Breast epithelium (tissue), 4 donors: ENCODE results near the gene RELL1. TPM values are rescaled to one million over a fixed set of nuclear protein-coding genes. Genes with fewer than 3 reads are reported as not detected.
A peak's percentile ranks its signal among the peaks of the same experiment; 100 is the strongest.

Source experiments
- DNase-seq, 2 donors: peaks; one replicate each; pipeline ENCODE4 v3.0.0-alpha.2; 2019; ENCODE audit warnings: low spot score in 2 of 2
- H3K27ac ChIP-seq, 2 donors: fragments of 200-600 bp; sonication (generic) in 1 of 2; one replicate each; pipeline ENCODE4 v1.5.1; 2016 to 2019; ENCODE audit warnings: mild to moderate bottlenecking in 1 of 2
- H3K27me3 ChIP-seq, 2 donors: fragments of 200-600 bp; sonication (generic) in 1 of 2; one replicate each; pipeline versions ENCODE4 v1.5.1 to v1.6.0; 2017 to 2019; ENCODE audit warnings: control low read depth in 1 of 2, mild to moderate bottlenecking in 1 of 2
- H3K36me3 ChIP-seq: fragments of 200-600 bp; one replicate; pipeline ENCODE4 v1.5.1; 2019
- H3K4me1 ChIP-seq, 2 donors: fragments of 200-600 bp; sonication (generic); one replicate each; pipeline ENCODE4 v1.5.1; 2016 to 2019; ENCODE audit warnings: control low read depth in 1 of 2
- H3K4me3 ChIP-seq, 3 donors: fragments of 200-600 bp; sonication (generic); 1 replicate in 2 of 3; 2 replicates in 1 of 3; pipeline ENCODE4 v1.5.1; 2016 to 2019; ENCODE audit warnings: mild to moderate bottlenecking in 3 of 3, moderate library complexity in 2 of 3
- H3K9me3 ChIP-seq, 2 donors: fragments of 200-600 bp; sonication (generic) in 1 of 2; one replicate each; pipeline ENCODE4 v1.5.1; 2016 to 2019; ENCODE audit warnings: control low read depth in 1 of 2
- CTCF ChIP-seq, 3 donors: fragments of 450-650 bp; IDR thresholded peaks; one replicate each; pipeline ENCODE4 v1.5.1; 2016 to 2017; ENCODE audit warnings: antibody characterized with exemption in 3 of 3, mild to moderate bottlenecking in 3 of 3, moderate library complexity in 3 of 3
- POLR2A ChIP-seq: fragments of 450-650 bp; IDR thresholded peaks from one replicate; pipeline ENCODE4 v1.6.1; 2016; ENCODE audit warnings: antibody characterized with exemption, mild to moderate bottlenecking, moderate library complexity
- POLR2AphosphoS5 ChIP-seq, 3 donors: sonication (generic); formaldehyde crosslinking; IDR thresholded peaks; one replicate each; pipeline ENCODE4 v1.6.1; 2017; ENCODE audit warnings: antibody characterized with exemption in 3 of 3
- intact Hi-C: fragments of 100-400 bp; cut with DNase I; formaldehyde crosslinking; loops from one replicate; pipeline ENCODE4 v1.15.1; 2023; ENCODE audit warnings: low total_unique reads
- total RNA-seq, 3 donors: library from RNA; depleted of rRNA; stranded (reverse); fragments of >200 nt; gene quantifications; one replicate each; pipeline ENCODE4 v1.1.0, GENCODE V29; 2016

The RELL1 gene
- total RNA-seq, 3 donors from 2014 or later = 68.5 to 88.8 (median 76.0) TPM

- Histone ChIP-seq H3K27me3 (no peaks in the 10 kb centered on the region), H3K27ac (no peak overlapping the region), H3K4me3 (no peak overlapping the region), H3K36me3 (no peaks in the 10 kb centered on the region), H3K9me3 (no peaks in the 10 kb centered on the region), H3K4me1 (peaks cover 0 to 13% of the 10 kb centered on the region in 2 donors)
- TF ChIP-seq POLR2A (no peak), CTCF (IDR thresholded peaks at IDR 0.05) (no peak), POLR2AphosphoS5 (IDR thresholded peaks at IDR 0.05) (no peak)
- no peak for DNase-seq
- intact Hi-C loops = no loop called here
Measured at GRCh38 chr4:37679301-37679700, 6.9 kb downstream of the RELL1 start.

GRCh38 chr4:37678624-37679023, 7.6 kb downstream of the RELL1 start:
- TF ChIP-seq POLR2AphosphoS5 (IDR thresholded peaks at IDR 0.05) = no peak
- TF ChIP-seq CTCF (IDR thresholded peaks at IDR 0.05) = no peak
- TF ChIP-seq POLR2A = no peak
- no peaks in the 10 kb centered on the region for H3K9me3 ChIP-seq
- H3K36me3 ChIP-seq = no peaks in the 10 kb centered on the region
- DNase-seq = no peak
- intact Hi-C loops = no loop called here
- no peak overlapping the region for H3K4me3 ChIP-seq
- H3K4me1 ChIP-seq = peaks cover 0 to 14% of the 10 kb centered on the region in 2 donors
- H3K27me3 ChIP-seq = no peaks in the 10 kb centered on the region
- peak overlapping the region; percentile 8 to 13 for H3K27ac ChIP-seq

- Histone ChIP-seq H3K27ac (peak overlapping the region; percentile 33 to 58), H3K4me3 (peak overlapping the region in 1 of 3 donors; percentile 35), H3K36me3 (no peaks in the 10 kb centered on the region), H3K27me3 (no peaks in the 10 kb centered on the region), H3K9me3 (no peaks in the 10 kb centered on the region), H3K4me1 (peaks cover 0 to 14% of the 10 kb centered on the region in 2 donors)
- intact Hi-C loops = no loop called here
- TF ChIP-seq POLR2A (no peak), POLR2AphosphoS5 (IDR thresholded peaks at IDR 0.05) (no peak), CTCF (IDR thresholded peaks at IDR 0.05) (no peak)
- no peak for DNase-seq
Measured at GRCh38 chr4:37675587-37676290, 10.4 kb downstream of the RELL1 start.

- peaks cover 0 to 14% of the 10 kb centered on the region in 2 donors for H3K4me1 ChIP-seq
- TF ChIP-seq POLR2AphosphoS5 (IDR thresholded peaks at IDR 0.05) (no peak), POLR2A (no peak), CTCF (IDR thresholded peaks at IDR 0.05) (no peak)
- no peak for DNase-seq
- H3K27me3 ChIP-seq = no peaks in the 10 kb centered on the region
- H3K4me3 ChIP-seq = no peak overlapping the region
- peak overlapping the region in 1 of 2 donors; percentile 17 for H3K27ac ChIP-seq
- intact Hi-C loops = no loop called here
- H3K36me3 ChIP-seq = no peaks in the 10 kb centered on the region
- H3K9me3 ChIP-seq = no peaks in the 10 kb centered on the region
Measured at GRCh38 chr4:37674439-37674838, 11.7 kb downstream of the RELL1 start.

- no peak for DNase-seq
- TF ChIP-seq CTCF (IDR thresholded peaks at IDR 0.05) (no peak), POLR2AphosphoS5 (IDR thresholded peaks at IDR 0.05) (no peak), POLR2A (no peak)
- Histone ChIP-seq H3K36me3 (no peaks in the 10 kb centered on the region), H3K27me3 (no peaks in the 10 kb centered on the region), H3K4me3 (no peak overlapping the region), H3K27ac (peak overlapping the region in 1 of 2 donors; percentile 17), H3K9me3 (no peaks in the 10 kb centered on the region), H3K4me1 (peaks cover 0 to 11% of the 10 kb centered on the region in 2 donors)
- intact Hi-C loops = no loop called here
Measured at GRCh38 chr4:37673538-37674192, 12.5 kb downstream of the RELL1 start.
